HUES48 (cell line): Measurements from ENCODE around the gene ZNF431.

ENCODE experiments used
- H3K27ac ChIP-seq: one replicate; pipeline ENCODE4 v1.7.0; 2013; ENCODE audit warnings: low read depth, low read length, inconsistent platforms
- H3K27me3 ChIP-seq: 2 replicates; pipeline ENCODE4 v1.6.1; 2013; ENCODE audit warnings: mild to moderate bottlenecking, low read length; ENCODE audit not compliant: control insufficient read depth, insufficient read depth
- H3K36me3 ChIP-seq: 2 replicates; pipeline ENCODE4 v1.6.1; 2013; ENCODE audit warnings: low read length; ENCODE audit not compliant: control insufficient read depth, insufficient read depth
- H3K4me1 ChIP-seq: 2 replicates; pipeline ENCODE4 v1.6.1; 2013; ENCODE audit warnings: mild to moderate bottlenecking, low read length; ENCODE audit not compliant: control insufficient read depth, insufficient read depth
- H3K4me3 ChIP-seq: 2 replicates; pipeline ENCODE4 v1.5.1; 2013; ENCODE audit warnings: mild to moderate bottlenecking, low read depth, low read length
- H3K9ac ChIP-seq: 2 replicates; pipeline ENCODE4 v1.6.1; 2013; ENCODE audit warnings: mild to moderate bottlenecking, low read depth, low read length, moderate library complexity
- H3K9me3 ChIP-seq: 2 replicates; pipeline ENCODE4 v1.6.1; 2013; ENCODE audit warnings: low read length; ENCODE audit not compliant: control insufficient read depth, insufficient read depth

ZNF431 gene

DNA sequence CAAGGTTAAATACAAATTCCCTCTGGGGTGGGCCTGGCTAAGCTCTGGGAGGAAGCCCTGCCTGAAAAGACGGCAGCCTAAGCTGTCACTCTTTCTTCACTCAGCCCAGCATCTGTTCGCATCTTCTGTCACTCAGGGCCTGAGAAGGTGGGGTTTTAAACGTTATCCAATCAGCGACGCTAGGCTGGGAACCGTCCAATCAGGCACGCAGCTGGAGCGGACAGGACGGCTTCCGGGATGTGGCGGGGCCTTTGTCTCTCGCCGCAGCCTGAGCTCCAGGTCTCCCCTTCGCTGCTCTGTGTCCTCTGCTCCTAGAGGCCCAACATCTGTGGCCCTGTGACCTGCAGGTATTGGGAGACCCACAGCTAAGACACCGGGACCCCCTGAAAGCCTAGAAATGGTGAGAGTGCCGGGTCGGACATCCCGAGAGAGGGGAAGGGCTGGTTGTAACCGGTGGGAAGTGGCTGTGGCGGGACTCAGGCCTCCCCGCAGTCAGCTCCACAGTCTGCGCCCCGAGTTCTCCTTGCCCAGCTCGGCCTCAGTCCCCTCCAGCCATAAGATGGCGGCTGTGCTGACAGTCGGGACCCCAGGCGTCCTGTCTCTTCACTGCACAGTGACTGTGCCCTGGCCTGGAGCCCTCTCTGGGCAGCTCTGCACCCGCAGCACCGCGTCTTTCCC is at the start of gene ZNF431:
TSS of gene ZNF431 (plus strand) at position 254 of the 678 bp plus-strand sequence. CDS start at position 398, 144 bp downstream.
- 0 out of 2 replicates have a peak, but pooled peaks cover 3% of the 10 kb centered on the region for H3K4me1 ChIP-seq
- peak within 1 kb of the TSS; percentile 87 for H3K4me3 ChIP-seq
- peaks cover 38% of the 10 kb centered on the region for H3K36me3 ChIP-seq
- peak within 1 kb of the TSS; percentile 87 for H3K9ac ChIP-seq
- peak within 1 kb of the TSS; percentile 93 for H3K27ac ChIP-seq
- H3K9me3 ChIP-seq = peaks cover 17% of the 10 kb centered on the region
- H3K27me3 ChIP-seq = no peaks in the 10 kb centered on the region

DNA sequence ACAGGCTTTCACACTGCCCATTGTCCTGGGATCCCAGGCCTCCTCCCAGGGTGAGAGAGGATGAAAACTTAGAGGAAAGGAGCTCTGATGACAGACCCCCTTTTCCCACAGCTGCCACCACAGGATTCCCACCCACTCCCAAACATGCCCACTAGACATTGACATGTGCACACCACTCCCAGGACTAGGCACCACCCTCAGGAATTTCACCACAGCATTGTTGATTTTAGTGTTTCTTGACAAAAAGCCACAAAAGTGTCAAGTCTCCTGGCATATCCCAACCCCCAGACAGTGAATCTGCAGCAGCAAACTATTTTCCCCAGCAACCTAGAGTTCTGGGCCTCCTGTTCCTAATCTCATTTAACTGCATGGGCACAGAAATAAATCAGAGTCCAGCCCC is 49.7 kb upstream of the ZNF431 start:
- peaks cover 67% of the 10 kb centered on the region for H3K36me3 ChIP-seq

DNA sequence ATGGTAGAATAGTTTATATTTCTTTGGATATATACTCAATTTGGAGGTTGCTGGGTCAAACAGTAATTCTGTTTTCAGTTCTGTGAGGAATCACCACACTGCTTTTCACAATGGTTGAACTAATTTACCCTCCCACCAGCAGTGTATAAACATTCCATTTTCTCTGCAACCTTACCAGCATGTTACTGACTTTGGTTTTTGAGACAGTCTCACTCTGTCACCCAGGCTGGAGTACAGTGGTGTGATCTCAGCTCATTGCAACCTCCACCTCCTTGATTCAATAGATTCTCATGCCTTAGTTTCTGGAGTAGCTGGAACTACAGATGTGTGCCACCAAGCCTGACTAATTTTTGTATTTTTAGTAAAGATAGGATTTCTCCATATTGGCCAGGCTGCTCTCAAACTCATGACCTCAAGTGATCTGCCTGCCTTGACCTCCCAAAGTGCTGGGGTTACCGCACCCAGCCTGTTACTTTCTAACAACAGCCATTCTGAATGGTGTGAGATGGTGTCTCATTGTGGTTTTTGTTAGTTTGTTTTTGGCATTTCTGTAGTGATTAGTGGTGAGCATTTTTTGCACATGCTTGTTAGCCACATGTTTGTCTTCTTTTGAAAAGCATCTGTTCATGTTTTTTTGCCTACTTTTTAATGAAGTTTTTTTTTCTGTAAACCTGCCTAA is 47.4 kb upstream of the ZNF431 start:
- Histone ChIP-seq H3K4me1 (no peaks in the 10 kb centered on the region), H3K4me3 (no peak overlapping the region), H3K36me3 (peaks cover 67% of the 10 kb centered on the region), H3K27ac (no peak overlapping the region), H3K27me3 (no peaks in the 10 kb centered on the region), H3K9me3 (no peaks in the 10 kb centered on the region), H3K9ac (no peak overlapping the region)

More for the DNA sequence above, 49.7 kb upstream of the ZNF431 start:
- Histone ChIP-seq H3K9me3 (no peaks in the 10 kb centered on the region), H3K4me1 (no peaks in the 10 kb centered on the region), H3K27me3 (no peaks in the 10 kb centered on the region), H3K4me3 (no peak overlapping the region), H3K9ac (no peak overlapping the region), H3K27ac (no peak overlapping the region)

DNA sequence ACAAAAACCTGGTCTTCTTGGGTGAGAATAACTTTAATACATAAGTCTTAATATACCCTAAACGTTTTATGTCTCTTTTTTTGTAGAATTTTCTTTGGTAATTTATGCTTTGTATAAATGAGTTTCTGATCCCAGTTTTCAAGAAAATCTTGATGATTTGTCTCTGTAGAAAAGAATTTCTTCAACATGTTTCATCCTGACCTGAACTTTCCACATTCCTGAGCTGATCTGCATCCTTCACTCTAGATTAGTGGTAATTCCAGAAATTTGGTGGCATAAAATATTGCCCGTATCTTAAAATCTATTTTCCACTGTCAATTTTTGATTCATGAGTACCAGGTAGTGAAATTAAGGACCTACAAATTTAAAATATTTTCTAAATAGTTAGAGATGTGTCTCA is 43.5 kb upstream of the ZNF431 start:
- Histone ChIP-seq H3K9me3 (no peaks in the 10 kb centered on the region), H3K27ac (no peak overlapping the region), H3K36me3 (peaks cover 83% of the 10 kb centered on the region), H3K4me3 (no peak overlapping the region), H3K9ac (no peak overlapping the region), H3K27me3 (no peaks in the 10 kb centered on the region), H3K4me1 (no peaks in the 10 kb centered on the region)

DNA sequence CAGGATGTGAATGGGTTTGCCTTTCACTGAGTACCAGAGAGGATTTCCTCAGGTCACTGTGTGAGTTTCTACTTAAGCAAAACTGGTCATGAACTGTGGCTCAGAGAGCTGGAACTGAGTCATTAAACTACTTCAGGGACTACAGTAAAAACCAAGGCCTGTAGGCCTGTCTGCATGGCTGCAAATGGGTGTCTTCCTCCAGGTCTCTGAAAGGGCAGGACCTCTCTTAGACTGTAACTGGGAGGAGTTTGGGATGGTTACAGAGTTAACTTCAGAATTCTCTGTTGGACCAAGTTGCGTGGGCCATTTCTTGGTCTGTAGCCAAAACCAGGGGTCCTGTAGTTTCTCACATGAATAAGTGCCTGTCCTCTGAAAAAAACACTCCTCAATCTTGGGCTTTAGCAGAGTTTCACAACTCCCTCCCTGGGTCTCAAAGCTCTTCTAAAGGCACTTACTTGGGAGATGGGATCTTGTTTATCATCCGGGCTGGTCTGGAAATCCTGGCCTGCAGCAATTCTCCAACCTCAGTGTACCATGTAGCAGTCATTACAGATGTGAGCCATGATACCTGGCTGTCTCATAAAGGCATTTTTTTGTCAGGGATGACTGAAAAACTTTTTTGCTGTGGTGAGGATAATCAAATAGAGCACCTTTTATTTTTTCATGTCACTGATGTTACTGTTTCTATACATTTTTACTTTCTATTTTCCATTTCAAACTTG is 40.2 kb upstream of the ZNF431 start:
- Histone ChIP-seq H3K27ac (no peak overlapping the region), H3K27me3 (no peaks in the 10 kb centered on the region), H3K9me3 (no peaks in the 10 kb centered on the region), H3K9ac (no peak overlapping the region), H3K4me1 (no peaks in the 10 kb centered on the region), H3K4me3 (no peak overlapping the region), H3K36me3 (peaks cover 89% of the 10 kb centered on the region)

DNA sequence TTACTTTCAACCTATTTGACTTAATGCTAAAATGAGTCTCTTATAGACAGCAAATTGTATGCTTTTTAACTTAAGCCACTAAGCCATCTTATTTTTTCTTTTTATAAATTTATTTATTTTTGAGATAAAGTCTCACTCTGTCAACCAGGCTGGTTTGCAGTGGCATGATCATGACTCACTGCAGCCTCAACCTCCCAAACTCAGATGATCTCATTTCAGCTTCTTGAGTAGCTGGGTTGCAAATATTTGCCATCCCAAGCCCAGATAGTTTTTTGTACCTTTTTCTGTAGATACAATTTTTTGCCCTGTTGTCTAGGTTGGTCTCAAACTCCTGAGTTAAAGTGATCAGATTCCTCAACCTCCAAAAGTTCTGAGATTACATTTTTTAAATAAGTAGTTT is 32.7 kb upstream of the ZNF431 start:
- no peak overlapping the region for H3K4me3 ChIP-seq
- no peak overlapping the region for H3K9ac ChIP-seq
- H3K27ac ChIP-seq = no peak overlapping the region
- H3K4me1 ChIP-seq = no peaks in the 10 kb centered on the region
- peaks cover 62% of the 10 kb centered on the region for H3K36me3 ChIP-seq
- H3K27me3 ChIP-seq = no peaks in the 10 kb centered on the region
- no peaks in the 10 kb centered on the region for H3K9me3 ChIP-seq

DNA sequence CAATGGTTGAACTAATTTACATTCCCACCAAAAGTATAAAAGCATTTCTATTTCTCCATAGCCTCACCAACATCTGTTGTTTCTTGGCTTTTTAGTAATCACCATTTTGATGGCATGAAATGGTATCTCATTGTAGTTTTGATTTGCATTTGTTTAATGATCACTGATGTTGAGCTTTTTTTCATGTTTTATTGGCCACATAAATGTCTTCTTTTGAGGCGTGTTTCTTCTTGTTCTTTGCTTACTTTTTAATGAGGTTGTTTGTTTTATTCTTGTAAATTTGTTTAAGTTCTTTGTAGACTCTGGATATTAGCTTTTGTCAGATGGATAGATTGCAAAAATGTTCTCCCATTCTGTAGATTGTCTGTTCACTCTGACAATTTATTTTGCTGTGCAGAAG is 31.7 kb upstream of the ZNF431 start:
- Histone ChIP-seq H3K27ac (no peak overlapping the region), H3K36me3 (peaks cover 60% of the 10 kb centered on the region), H3K4me3 (no peak overlapping the region)

DNA sequence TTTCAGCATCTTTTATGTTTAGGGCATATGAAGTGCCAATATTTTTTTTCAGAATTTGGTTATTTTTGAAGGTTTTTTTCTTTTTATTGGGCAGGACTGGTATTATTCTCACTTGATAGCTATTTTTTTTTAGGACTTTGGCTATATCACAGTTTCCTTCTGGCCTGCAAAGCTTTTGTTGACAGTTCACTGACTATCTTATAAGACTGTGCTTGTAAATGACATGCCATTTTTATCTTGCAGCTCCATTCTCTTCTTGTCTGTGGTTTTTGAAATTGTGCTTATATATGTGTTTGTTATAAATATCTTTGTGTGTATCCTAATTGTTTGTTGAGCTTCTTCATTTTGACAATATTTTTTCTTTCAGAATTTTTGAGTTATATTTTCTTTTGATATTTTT is 26.4 kb upstream of the ZNF431 start:
- H3K9me3 ChIP-seq = no peaks in the 10 kb centered on the region; the same call in 1 of the 2 replicates
- no peak overlapping the region for H3K4me3 ChIP-seq
- peaks cover 62% of the 10 kb centered on the region for H3K36me3 ChIP-seq
- no peak overlapping the region for H3K27ac ChIP-seq
- no peak overlapping the region for H3K9ac ChIP-seq
- no peaks in the 10 kb centered on the region for H3K4me1 ChIP-seq
- H3K27me3 ChIP-seq = no peaks in the 10 kb centered on the region

More for the DNA sequence above, 31.7 kb upstream of the ZNF431 start:
- Histone ChIP-seq H3K9ac (no peak overlapping the region), H3K9me3 (no peaks in the 10 kb centered on the region; the same call in 1 of the 2 replicates), H3K4me1 (no peaks in the 10 kb centered on the region), H3K27me3 (no peaks in the 10 kb centered on the region)

DNA sequence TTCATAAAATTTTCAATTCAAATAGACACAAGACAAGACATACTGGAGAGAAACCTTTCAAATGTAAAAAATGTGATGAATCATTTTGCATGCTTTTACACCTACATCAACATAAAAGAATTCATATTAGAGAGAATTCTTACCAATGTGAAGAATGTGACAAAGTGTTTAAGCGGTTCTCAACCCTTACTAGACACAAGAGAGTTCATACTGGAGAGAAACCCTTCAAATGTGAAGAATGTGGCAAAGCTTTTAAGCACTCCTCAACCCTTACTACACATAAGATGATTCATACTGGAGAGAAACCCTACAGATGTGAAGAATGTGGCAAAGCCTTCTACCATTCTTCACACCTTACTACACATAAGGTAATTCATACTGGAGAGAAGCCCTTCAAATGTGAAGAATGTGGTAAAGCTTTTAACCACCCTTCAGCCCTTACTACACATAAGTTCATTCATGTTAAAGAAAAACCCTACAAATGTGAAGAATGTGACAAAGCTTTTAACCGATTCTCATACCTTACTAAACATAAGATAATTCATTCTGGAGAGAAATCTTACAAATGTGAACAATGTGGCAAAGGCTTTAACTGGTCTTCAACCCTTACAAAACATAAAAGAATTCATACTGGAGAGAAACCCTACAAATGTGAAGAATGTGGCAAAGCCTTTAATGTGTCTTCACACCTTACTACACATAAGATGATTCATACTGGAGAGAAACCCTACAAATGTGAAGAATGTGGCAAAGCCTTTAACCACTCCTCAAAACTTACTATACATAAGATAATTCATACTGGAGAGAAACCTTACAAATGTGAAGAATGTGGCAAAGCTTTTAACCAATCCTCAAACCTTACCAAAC is 24.6 kb upstream of the ZNF431 start:
- H3K4me1 ChIP-seq = no peaks in the 10 kb centered on the region
- no peak overlapping the region for H3K27ac ChIP-seq
- H3K9me3 ChIP-seq = no peaks in the 10 kb centered on the region; the same call in 1 of the 2 replicates
- H3K36me3 ChIP-seq = peaks cover 67% of the 10 kb centered on the region
- no peak overlapping the region for H3K4me3 ChIP-seq
- H3K27me3 ChIP-seq = no peaks in the 10 kb centered on the region
- no peak overlapping the region for H3K9ac ChIP-seq

DNA sequence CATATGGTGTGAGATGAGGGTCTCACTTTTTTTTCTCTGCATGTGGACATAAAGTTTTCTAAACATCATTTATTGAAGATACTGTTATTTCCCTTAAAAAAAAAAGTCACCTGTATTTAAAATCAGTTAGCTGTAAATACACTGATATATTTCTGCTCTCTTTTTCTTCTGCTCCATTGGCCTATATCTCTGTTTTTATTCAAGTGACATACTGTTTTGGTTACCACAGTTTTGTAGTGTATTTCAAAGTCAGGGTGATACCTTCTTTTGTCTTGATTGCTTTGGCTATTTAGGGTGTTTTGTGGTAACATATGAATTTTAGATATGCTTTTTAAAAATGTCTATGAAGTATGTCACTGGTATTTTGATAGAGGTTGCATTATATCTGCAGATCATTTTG is 15.8 kb upstream of the ZNF431 start:
- no peak overlapping the region for H3K9ac ChIP-seq
- H3K27ac ChIP-seq = no peak overlapping the region
- peaks cover 8% of the 10 kb centered on the region; the same call in 1 of the 2 replicates for H3K36me3 ChIP-seq
- H3K9me3 ChIP-seq = no peaks in the 10 kb centered on the region
- H3K27me3 ChIP-seq = no peaks in the 10 kb centered on the region
- no peak overlapping the region for H3K4me3 ChIP-seq
- H3K4me1 ChIP-seq = peaks cover 9% of the 10 kb centered on the region; the same call in 1 of the 2 replicates
